Pulmonary artery endothelial cell (primary cell): ENCODE results near the gene LMO1. TPM values are rescaled to one million over a fixed set of nuclear protein-coding genes. Genes with fewer than 3 reads are reported as not detected.

Source experiments
- DNase-seq: peaks from one replicate; pipeline ENCODE4 v3.0.0-alpha.2; 2011; ENCODE audit warnings: low read depth, low spot score
- total RNA-seq: library from RNA; depleted of rRNA; stranded (reverse); fragments of >200 nt; gene quantifications from 2 replicates; pipeline ENCODE4 v1.2.3, GENCODE V29; 2014

The LMO1 gene
- total RNA-seq, 1 donor from 2014 or later, result not detected

- no peak for DNase-seq
Measured at GRCh38 chr11:8263109-8263768, 439 bp downstream of the LMO1 start.

- no peak for DNase-seq
Measured at GRCh38 chr11:8262552-8263108, 1.0 kb downstream of the LMO1 start.

- DNase-seq, result no peak
Measured at GRCh38 chr11:8261921-8262551, 1.6 kb downstream of the LMO1 start.

GRCh38 chr11:8261291-8261690 lies 2.4 kb downstream of the LMO1 start:
- DNase-seq, result no peak

DNA sequence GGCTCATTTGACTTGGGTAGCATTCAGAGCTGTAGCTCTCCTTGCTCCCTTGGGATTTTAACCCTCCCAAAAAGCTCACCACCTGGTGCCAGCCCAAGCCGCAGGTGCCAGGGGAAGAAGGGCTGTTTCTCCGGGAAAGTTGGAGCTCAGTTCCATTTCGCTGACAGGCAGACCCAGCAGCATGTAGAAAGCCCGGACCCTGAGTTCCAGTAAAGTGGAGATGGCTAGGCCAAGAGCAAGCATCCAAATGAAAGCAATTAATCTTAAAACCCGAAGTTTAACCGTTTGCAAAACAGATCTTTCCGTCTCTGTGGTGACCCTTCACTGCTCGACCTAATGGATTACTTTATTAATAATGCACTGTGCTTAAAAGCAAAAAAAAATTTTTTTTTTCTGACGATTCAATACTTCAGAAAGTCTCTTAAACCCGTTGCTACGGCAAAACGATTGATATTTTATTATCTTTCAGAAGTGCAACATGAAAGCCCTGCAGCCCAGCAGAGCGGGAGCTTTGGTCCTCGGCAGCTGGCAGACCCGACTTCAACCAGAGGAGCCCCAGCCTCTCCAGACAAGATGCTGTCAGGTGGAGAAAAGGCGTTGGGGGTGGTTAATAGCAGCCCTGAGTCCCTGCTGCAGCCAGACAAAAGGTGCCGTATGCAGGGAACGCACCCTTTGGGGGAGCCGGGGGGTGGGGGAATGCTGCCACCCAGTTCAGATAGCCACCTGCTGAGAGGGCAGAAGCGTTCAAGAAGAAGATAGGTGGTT lies 3.3 kb downstream of the LMO1 start:
- no peak for DNase-seq

DNA sequence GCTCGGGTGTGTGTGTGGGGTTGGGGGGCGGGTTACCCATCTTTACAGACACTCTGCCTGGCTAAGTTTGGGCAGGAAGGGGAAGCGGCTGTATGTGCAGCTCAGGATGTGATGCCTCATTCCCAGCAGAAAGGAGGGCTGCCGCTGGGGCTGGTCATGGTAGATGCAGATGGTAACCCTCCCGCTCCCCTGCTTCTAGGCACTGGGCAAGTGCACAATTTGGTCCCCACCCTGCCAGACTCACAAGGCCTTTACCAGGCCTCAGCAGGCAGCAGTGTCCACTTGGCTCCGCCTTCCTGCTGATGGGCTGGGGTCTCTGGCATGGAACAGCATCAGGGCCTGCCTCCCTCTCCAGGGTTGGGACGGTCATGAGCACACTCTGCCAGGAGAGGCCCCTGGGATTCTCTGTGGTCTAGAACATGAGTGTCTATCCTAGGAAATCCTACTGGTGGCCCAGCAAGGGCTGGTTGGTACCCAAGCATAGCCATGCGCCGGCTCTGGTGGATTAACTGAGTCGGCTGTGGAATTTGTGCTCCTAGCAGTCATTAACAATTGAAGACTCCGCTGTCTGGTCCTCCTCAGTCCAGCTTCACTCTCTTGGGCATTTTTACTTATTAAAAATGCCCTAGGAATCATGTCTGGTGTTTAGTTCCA lies 4.2 kb downstream of the LMO1 start:
- no peak for DNase-seq

DNA sequence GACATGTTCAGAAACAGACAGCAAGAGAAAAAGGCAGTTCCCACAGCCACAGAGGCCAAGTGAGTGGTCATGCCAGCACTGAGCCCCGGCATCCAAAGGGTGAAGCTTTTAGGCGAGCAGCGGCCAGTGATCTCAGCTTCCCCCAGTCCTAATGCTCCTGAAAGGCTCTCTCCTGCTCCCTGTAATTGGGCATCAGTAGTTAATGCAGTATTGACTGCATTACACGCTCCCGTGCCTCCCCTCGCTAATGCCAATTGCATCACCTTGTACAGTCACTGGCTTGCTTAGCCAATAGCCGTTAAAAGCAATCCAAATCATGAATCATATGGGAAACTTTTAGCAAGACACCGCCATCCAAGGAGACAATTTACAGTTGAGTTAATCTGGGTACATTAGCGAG lies 4.9 kb downstream of the LMO1 start:
- no peak for DNase-seq

GRCh38 chr11:8258289-8258688 lies 5.4 kb downstream of the LMO1 start:
- DNase-seq, result no peak

DNA sequence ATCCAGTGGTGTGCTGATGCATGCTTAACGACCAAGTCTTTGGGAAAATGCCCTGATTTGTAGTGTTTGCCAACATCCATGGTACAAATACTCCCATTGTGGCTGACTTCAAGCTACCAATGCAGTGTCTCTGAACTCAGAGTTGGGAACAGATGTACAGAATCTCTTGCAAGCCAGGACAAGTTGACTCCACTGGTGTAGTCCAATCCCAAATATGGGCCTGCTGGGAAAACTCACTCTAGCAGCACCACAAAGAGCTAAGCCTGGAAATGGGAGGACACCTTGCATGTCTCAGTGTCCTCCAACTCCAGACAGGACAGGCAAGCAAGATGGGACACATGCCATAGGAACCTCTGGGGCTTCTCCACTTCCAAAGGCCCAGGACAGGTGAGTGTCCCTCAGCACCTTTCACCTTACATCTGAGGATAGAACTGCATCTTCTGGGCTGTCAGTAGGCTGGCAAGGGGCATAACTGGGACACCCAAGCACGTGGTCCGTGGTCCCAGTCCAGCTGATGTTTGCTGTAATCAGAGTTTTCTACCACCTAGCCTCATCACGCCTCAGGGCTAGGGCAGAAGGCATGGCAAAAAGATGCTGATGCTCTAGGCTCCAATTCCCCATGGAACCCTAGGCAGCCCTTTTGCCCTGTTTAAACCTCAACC lies 6.5 kb downstream of the LMO1 start:
- DNase-seq, result no peak

GRCh38 chr11:8256271-8257002 lies 7.2 kb downstream of the LMO1 start:
- DNase-seq, result no peak

- DNase-seq, result no peak
Measured at GRCh38 chr11:8253566-8253965, 10.1 kb downstream of the LMO1 start.

- DNase-seq, result no peak
Measured at GRCh38 chr11:8252946-8253345, 10.7 kb downstream of the LMO1 start.

DNA sequence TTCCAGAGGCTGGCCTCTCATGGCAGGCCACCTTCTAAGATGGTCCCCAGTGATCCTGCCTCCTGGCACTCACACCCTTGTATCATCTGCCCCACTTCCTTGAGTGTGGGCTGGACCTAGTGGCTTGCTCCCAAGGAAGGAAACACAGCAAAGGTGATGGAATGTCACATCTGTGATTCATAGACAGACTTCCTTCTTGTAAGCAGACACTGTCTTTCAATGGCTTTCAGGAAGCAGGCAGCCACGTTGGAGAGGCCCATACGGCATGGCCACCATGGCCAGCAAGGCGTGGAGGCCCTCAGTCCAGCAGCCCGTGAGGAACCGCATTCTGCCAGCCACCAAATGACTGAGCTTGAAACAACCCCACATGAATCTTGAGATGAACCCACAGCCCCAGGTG lies 11.3 kb downstream of the LMO1 start:
- DNase-seq, result no peak

- DNase-seq, result no peak
Measured at GRCh38 chr11:8251616-8252295, 11.9 kb downstream of the LMO1 start.

GRCh38 chr11:8250981-8251615 lies 12.6 kb downstream of the LMO1 start:
- no peak for DNase-seq

DNA sequence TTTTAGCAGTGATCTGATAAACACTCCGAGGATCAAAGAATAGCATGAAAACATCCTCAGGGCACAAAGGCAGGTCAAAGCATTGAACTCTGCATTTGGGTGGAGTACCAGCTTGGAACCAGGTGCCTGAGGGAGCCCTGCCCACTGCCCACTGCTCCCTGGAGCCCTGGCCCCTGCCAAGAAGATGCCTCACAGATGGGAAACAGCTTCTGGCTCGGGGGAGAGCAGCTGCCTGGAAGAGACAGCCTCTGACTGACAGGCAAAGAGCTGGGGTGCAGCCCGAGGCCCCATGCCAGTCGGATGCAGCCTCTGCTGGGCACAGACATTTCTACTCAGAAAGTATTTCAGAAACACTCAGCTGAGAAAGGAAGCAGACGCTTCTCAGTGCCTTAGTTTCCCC lies 13.2 kb downstream of the LMO1 start:
- DNase-seq, result no peak

DNA sequence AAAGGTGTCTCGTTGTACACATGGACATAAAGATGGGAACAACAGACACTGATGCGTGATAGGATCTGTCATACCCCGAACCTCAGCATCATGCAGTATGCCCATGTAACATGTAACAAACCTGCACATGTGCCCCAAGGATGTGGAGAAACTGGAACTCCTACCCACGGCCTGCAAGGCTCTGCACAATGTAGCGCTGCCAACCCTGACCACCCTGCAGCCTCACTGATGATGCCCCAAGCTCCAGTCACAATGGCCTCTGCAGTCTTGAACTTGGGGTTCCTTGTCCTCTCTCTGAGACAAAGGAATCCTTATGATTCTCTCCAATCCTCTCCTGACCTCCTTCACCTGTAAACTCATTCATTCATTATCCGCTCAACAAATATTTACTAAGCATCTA lies 14.2 kb downstream of the LMO1 start:
- DNase-seq, result no peak

- no peak for DNase-seq
Measured at GRCh38 chr11:8248786-8249185, 14.9 kb downstream of the LMO1 start.

DNA sequence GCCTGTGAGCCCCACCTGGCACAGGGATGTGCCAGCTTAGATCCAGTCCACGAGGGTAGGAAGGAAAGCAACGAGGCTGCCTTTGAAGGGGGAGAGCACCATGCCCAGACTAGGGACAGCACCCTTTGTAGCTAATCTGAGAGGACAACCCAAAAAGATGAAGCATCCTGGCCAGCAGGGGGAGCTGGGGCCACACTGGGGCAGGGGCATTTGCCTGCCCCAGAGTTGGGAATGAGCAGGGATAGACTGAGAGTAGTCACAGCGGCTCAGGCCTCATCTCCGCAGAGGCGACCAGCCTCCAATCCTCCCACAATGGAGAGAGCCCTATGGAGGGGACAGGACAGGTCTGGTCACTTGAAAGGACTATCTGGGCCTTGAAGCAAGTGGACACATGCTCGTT lies 16.4 kb downstream of the LMO1 start:
- no peak for DNase-seq

- no peak for DNase-seq
Measured at GRCh38 chr11:8243458-8243857, 20.2 kb downstream of the LMO1 start.
